Suppressor macrophage (primary cell): ENCODE data around the gene PTPRS.
A peak's percentile ranks its signal among the peaks of the same experiment; 100 is the strongest.

Source experiments
- DNase-seq, 4 experiments: peaks; one replicate each; pipeline ENCODE4 v3.0.0-alpha.2; 2020 to 2022

The PTPRS gene

DNA sequence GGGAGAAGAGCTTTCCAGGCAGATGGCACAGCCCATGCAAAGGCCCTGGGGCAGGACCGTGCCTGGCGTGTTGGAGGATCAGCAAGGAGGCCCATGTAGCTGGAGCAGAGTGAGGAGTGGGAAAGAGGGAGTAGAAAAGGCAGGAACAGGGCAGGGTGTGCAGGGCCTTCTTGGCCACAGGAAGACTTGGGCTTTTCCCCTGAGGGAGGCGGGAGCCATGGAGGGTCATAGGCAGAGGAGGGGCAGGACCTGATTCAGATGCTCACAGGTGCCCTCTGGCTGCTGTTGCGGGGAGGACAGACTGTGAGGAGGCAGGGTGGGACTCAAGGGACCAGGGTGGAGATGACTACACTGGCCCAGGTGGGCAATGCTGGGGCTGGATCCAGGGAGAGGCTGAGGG is 13.8 kb upstream of the PTPRS start:
- peak in 2 of 4 experiments; percentile 9 to 19 for DNase-seq

DNA sequence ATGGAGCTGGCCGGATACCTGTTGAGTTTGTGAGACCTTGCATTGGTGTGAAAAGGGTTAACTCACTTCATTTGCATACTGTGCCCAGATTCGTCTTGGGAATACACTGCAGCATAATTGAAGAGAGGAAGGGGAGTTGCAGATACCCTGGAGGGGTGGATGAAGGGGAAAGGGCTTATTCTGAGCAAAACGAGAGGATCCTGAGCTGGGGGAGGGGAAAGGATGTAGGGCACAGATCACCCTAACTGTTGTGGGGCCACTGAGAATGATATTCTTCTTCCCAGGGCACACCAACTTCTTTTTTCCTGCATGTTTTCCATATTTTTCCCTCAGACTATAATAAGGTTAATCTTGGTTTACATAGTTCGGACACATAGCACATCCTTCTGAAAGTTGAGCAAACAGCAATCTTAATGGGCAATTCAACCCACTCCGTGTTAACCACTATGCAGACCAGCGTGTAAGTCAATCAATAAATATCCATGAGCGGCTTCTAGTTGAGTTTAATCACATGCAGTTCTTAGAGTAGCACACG is 11.7 kb upstream of the PTPRS start:
- DNase-seq = no peak

DNA sequence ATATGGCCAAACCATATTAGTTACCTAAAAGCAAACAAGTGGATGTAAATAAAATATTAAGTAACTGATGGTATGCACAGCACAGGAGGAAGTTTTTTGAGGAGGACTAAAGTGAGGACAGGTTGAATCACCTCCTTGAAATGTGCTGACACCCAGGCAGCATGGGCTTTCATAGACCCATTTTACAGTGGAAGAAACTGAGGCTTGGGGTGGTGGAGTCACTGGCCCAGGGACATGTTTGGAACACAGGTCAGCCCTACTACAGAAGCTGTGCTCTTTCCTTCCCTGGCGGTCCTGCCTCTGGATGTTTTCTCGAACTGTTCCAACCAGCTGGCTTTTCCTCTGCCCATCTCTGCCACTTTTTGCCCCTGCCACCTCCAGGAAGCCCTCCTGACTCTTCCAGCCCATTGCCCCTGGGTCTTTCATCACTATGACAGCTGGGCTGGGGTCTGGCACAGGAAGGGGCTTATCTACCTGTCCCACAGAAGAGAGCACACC is 11.2 kb upstream of the PTPRS start:
- no peak for DNase-seq

DNA sequence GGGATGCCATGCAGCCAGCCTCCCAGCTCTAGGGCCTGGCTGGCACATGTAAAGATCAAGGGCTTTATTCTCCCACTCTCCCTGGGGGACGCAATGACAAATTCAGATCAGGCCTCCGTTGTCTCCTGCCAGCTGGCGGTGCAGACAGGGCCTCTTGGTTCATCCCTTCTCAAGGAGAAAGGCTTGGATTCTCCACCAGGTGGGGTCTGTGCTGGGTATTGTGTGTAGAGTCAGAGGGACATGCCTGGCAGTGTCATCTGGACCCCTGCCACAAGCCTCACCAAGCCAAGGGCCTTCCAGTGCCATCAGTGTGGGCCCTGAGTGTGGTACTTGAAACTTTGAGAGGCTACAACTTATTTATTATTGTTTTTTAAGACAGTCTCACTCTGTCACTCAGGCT is 8.4 kb upstream of the PTPRS start:
- no peak for DNase-seq

DNA sequence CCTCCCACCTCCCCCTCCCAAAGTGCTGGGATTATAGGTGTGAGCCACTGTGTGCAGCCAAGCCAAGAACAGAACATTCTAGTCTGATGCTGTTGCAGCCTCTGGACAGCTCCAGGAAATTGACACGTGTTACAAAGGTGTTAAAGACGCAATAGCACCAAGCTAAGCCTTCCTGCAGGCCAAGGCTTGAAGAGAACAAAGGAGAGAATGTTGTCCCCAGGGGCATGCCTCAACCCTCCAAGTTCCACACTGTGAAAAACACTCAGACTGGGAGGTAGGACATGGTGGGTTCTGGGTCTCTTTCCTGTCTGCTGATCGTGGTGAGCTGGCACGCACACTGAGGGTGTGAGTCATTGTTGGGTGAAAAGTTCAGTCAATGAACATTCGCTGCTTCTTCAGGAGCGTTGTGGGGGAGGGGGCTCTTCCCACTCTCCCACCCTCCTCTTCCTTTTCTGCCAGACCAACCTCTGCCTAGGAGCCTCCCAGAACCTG is 5.3 kb upstream of the PTPRS start:
- DNase-seq = no peak

DNA sequence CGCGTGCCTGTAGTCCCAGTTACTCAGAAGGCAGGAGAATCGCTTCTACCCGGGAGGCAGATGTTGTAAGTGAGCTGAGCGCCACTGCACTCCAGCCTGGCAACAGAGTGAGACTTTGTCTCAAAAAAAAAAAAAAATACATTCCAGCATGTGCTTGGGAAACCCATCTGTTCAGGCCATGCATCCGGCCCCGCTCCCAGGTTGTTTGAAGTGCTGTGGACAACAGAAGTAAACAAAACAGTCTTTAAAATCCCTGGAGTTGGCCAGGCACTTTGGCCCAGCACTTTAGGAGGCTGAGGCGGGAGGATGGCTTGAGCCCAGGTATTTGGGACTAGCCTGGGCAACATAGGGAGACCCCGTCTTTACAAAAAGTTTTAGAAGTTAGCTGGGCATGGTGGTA is 3.2 kb upstream of the PTPRS start:
- DNase-seq = no peak

DNA sequence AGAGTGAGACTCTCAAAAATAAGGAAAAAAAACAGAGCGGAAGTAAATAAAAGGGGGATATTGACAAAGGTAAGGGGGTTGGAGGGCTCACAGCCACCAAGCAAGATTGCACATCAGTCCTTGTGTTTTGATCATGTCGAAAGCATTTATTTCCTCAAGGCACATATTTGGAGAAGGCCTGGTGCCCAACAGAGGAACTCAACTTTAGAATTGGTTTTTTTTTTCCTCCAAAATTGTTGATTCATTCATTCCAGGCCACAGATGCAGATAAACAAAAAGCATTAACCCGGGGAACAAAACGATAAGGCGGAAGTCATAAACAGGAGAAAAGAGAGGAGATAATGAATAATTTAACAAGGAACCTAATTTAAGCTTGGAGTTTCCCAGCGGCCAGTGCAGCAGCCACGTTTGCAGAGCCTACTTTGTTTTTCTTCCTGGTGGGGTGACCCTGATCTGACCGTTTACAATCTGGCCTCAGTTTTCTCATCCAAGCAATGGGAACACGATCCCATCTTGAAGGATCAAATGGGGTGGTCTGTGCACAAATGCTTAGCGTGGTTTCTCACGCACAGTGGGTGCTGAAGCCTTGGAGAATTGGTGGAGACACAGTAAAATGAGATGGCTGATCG is 2.1 kb upstream of the PTPRS start:
- no peak for DNase-seq

DNA sequence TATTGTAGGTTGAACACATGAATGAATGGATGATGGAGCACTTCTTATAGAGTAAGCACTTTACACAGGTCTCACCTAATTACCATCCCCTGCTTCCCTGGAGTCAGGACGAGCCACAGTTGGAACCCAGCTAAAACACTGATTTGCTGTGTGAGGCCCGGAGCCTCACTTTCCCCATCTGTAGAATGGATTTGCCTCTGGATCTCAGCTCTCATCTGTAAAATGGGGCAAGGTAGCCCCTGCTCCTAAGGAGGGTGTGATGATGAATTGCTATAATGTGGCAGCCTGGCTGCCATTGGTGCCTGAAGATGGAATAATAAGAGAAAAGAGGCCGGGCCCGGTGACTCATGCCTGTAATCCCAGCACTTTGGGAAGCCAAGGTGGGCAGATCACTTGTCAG is 1.4 kb upstream of the PTPRS start:
- DNase-seq = no peak

DNA sequence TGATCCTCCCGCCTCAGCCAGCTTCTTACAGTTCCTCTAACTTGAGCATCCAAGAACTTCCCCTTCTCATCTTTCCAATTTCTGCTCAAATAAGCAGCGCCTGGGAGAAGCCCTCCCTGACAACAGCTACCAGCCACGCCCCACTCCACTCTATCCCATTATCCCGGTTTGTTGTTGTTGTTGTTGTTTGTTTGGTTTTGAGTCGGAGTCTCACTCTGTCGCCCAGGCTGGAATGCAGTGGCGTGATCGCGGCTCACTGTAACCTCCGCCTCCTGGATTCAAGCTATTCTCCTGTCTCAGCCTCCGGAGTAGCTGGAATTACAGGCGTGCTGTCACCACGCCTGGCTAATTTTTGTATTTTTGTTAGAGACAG is 822 bp upstream of the PTPRS start:
- peak in 2 of 4 experiments; percentile 19 to 26 for DNase-seq

DNA sequence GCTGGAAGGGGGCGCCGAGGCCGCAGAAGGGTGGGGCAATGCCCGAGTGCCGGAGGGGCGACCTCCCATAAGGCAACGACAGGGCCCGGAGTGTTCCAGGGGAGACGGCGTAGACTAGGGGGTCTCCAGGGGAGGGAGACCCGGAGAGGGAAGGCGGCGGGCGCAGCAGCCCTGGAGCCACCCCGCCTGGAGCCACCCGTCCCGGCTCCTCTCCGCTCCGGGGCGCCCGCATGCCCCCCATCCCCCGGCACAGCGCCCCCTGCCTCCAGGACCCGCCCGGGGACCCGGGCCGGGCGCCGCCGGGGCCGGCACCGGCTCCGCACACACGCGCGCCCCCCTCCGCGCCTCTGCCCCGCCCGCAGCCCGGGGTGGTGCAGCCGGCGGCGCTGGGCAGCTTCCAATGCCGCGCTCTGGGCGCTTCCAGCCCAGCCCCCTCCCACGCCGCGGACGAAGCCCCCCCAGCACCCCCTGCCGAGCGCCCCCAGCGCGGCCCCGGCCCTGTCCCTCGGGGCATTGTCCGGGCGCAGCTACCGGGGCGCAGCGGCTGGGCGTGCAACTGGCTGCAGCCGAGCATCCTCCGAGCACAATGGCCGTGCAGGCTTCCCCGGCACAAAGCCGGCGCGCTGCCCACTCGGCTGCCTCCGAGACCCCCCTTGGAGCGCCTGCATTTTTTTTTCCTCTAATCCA is 519 bp downstream of the PTPRS start:
- DNase-seq = peak in 2 of 4 experiments; percentile 9 to 13

DNA sequence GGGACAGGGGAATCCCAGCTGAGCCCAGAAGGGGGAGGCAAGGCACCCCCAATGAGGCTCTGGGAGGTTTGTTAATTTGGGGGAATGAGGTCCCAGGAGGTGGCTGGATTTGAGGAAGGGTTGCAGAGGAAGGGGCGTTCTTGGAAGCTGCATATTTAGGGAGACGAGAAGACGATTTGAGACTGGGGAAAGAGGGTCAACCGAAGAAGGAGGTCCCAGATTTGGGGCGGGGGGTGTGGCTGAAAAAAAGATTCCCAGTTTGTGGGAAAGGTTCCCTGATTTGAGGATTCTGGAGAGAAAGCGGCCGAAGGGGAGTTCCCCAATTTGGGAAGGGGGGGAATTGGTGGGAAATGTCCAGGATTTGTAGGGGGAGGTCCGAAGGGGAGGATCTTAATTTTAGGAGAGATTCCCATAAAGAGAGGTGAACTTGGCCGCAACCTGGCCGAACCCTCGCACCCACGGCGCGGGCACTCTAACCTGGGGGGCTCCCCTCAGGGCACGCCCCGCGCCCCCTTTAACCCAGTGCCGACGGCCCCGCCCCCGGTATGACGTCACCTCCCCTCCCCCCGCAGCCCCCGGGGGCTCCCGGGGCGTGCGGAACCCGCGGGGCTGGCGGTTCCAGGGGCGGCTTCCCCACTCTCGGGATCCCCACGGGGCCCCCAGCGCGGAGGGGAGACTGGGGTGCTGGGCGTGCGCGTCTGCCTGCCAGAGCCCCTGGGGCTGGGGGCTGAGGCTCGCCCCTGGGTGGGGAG is 1.2 kb downstream of the PTPRS start:
- no peak for DNase-seq

DNA sequence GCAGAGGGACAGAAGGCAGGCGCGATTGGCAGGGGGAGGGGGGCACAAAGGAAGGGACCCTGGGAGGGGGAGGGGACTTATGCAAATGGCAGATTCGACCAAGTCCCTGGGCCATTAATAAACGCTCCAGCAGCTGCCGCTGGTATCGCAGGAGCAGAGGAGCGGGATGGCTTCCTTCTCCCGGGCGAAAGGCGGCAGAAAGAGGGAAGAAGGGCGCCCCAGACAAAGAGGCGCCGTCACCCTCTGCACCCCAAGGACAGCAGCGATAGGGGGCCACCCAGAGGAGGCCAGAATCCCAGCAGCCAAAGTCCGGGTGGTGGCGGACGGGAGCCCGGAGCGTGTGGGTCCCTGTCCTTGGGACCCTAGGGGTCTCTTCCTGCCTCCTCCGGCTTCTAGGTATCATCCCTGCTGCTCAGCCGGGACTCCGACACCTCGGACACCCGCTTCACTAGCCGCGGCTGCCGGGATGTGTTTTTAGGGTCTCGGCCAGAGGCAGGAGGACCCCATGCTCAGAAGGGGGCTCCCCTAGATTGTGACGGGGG is 1.9 kb downstream of the PTPRS start:
- DNase-seq = peak in 1 of 4 experiments; percentile 5

DNA sequence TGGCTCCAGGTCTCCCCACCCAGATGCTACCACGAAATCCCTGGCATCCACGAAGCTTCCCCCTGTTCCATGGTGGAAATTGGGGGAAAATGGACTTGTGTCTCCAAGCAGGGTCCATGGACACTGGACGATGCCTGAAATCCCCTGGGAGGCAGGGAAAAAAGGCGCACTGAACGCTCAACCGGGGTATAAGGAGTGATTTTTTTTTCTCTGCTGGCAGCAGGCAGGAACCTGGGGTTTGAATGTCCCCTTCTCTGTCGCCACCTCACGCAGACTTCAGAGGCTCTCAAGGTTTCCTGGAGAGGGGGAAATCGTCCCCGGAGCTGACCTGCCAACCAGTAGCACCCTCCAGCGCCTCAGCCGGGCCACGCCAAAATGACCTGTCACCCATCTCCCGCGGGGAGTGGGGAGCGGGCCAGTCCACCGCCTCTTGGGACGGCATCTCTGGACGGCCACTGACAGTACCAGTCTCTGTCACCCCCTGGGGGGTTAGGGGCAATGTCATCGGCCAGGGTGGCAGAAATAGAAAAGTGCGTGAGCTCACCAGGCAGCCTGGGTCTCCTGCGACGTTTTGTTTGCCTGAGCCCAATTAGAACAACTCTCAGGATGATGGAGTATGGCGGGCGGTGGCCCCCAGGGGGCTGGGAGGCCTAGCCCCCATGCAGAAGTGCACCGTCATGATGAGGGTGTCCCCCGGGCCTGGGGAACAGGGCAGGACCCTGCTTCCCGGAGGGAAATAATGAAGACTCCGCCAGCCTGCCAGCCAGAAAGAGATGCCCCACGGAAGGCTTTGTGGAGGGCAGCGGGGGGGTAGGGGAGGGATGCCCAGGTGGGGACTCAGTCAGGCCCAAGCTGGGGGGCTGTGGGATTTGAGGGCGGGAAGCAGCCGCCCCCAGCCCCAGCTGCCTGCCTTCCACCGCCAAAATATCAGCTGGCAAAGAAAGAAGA is 2.6 kb downstream of the PTPRS start:
- DNase-seq = no peak

DNA sequence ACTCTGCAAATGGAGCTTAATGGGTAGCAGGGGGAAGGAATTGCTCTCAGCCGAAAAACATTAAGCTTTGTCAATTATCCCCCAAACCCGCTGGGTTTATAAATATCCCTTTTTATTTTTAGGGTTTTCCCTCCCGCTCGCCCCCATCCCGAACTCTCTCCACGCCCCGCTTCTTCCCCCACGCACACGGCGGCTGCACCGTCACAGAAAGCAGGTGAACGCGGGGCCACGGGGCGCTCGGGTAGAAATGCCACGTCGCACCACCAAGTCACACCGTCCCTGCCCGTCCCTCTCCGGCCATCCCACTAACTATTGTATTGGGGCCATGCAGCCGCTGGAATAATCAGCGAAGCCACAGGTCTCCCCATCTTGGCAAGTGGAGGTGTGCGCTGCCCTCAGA is 3.5 kb downstream of the PTPRS start:
- no peak for DNase-seq

DNA sequence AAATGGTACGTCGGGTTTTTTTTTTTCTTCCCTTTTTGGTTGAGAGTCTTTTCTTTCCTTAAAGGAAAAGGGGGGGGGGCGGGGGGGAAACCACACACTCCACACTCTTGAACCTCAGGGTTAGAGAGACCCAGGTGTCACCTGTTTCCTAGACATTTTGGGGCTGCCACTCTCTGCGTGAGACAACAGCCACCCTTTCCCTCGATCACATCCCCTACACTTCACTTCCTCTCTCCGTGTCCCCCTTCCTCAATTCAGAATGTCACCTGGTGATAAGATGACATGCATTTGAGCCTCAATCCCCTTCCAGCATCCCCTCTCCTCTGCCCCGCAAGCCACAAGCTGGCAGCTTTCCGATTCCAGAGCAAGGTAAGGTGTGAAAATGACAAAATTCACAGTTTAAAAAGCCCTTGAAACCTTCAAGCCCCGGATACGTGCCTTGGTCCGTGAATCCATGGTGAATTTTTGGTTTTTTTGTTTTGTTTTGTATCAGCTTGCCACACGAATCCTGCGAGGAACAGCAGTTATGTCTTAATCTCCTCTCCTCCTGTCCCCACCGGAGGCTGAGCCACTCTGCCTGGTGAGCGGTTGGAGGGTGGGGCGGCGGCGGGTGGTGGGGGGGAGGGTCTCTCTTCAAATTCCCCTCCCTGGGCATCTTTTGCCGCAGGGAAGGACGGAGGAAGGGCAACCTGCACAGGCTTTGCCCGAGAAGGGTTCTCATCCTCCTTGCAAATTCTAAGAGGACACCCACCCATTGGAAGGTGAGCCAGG is 4.2 kb downstream of the PTPRS start:
- no peak for DNase-seq

DNA sequence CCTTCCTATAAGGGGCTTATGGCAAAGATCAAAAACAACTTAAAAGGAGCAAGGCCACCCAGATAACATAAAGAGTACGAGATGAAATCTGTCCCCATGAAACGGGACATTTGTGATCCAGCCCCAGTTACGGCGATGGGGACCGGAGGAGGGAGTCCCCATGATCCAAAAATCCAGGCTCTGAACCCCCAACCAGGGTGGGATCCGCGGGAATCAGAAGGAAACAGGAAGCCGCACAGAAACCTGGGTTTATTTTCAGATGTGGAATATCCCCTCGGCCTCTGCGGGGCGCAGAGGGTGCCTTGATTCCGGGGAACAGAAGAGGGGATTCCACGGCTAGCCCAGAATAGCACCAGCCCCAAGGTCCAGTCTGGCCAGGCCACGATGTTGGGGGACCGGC is 5.0 kb downstream of the PTPRS start:
- DNase-seq = no peak

DNA sequence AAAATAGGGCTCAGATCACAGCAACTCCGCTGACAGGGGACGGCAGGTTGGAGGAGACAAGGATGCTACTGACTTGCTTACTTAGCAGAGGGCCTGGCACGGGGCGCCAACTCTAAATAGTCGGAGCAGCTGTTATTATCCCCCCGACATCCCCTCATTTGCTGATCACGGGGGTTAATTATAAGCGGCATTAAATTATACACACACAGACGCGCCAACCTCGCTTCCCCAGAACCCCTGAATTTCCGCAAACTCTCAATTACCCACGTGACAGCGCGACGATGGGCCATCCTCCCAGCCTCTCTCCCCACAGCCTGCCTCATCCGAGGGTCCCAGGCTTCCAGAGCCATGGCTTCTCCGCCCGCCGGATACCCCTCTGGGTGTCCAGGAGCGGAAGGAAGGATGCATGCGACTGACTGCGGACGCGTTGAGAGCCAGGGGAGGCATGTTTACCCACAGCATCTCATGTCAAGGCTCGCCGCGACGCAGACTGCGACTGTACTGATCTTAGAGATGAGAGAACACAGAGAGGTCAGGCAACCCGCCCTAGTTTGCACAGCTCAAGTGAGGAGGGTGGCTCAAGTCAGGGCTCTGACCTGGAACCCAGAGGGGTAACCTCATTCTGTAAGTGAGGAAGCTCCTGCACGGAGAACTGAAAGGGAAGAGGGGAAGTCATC is 5.7 kb downstream of the PTPRS start:
- DNase-seq = no peak

DNA sequence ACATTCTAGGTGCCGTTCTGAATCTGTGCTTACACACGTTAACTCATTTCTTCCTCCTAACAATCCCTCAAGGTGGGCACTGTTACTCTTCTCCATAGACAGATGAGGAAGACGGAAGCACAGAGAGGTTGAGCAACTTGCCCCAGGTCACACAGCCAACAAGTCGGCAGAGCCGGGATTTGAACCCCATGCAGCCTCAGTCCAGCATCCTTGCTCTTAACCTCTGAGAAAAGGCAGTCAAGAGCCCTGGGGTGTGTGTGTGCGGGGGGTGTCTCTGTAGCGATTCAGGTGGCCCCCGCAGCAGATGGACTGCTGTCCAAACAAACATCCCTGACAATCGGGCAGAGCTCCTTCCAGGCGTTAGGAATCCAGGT is 6.3 kb downstream of the PTPRS start:
- no peak for DNase-seq

DNA sequence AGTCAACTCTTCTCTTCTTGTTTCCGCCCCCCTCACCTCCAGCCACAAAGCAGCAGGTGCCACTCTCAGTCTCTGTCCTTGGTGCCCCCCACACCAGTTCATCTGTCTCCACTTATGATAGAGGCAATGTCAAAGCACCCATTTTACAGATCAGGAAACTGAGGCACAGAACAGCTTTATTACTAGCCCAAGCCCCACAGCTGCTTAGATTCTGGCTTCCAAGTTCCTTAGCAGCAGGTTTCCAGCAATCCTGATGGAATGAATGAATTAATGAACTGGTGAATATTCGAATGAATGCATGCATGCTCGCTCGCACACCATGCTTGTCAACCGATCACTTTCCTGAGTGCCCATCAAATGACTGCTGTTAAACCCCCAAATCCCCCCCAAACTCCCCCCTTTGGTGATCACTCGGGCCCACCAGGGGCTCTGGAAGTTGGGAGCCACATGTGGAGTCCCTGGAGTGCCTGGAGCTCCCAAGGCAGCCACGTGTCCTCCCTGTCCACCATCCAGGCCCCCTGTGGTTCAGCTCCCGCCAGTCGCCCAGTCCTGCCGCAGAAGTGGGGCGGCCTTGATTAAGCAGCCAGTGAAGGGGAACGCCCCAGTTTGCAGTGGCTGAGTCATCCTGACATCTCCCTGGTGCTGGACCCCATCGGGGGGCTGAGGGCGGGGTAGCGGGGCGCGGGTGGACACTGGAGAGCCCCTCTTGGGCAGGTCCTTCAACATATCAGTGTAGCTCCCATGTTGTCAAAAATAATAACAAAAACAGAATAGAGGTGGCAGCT is 6.8 kb downstream of the PTPRS start:
- no peak for DNase-seq

DNA sequence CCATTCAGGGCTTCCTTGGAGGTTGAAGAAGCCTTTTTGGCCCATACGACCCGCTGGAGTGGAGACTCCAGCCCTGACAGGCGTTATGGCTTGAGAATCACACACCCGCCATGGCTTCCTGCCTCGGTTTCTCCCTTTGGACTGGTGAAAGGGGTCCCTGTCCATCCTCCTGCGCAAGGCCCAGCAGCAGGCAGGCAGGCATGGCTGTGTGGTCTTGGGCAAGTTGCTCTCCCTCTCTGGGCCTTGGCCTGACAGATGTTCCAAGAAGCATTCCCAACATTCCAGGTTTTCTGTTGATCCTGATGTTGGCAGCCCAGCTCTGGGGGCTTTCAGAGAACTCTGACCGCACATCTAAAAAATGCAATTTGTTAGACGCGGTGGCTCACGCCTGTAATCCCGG is 8.1 kb downstream of the PTPRS start:
- DNase-seq = no peak
